Measurements from ENCODE around the gene MFAP3L. TPM values are rescaled to one million over a fixed set of nuclear protein-coding genes. Genes with fewer than 3 reads are reported as not detected.
A peak's percentile ranks its signal among the peaks of the same experiment; 100 is the strongest.

MFAP3L gene
- total RNA-seq, 1 experiment from 2014 or later, result 5.1 TPM

GRCh38 chr4:169975838-169976796, 50.1 kb downstream of the MFAP3L start:
- H3K9me3 ChIP-seq (ENCODE audit: control insufficient read depth, low read depth, low read length), result no peaks in the 10 kb centered on the region
- no peak overlapping the region for H3T11ph ChIP-seq (ENCODE audit: low read length)
- no peak overlapping the region for H2AK5ac ChIP-seq (ENCODE audit: insufficient read length, low read length)
- no peaks in the 10 kb centered on the region for H3K79me1 ChIP-seq (ENCODE audit: insufficient read depth, low read depth, low read length, poor library complexity, severe bottlenecking)
- no peak overlapping the region for H2AFZ ChIP-seq (ENCODE audit: low read length)
- H2BK5ac ChIP-seq (ENCODE audit: insufficient read length, low read length), result no peak overlapping the region
- H3K4me3 Mint-ChIP-seq, result no peak overlapping the region
- H2BK120ac ChIP-seq (ENCODE audit: low read depth, low read length, poor library complexity, severe bottlenecking), result no peak overlapping the region
- no peaks in the 10 kb centered on the region; the same call in 1 of the 2 replicates for H3K4me1 ChIP-seq (ENCODE audit: insufficient read depth, low read length)
- no peak overlapping the region for H2BK15ac ChIP-seq (ENCODE audit: low read depth, low read length)
- no peak overlapping the region for H3K18ac ChIP-seq (ENCODE audit: insufficient read length, low read depth, low read length)
- no peak overlapping the region for H3K4me2 ChIP-seq (ENCODE audit: insufficient read depth, insufficient read length, low read length)
- no peak overlapping the region for H2BK12ac ChIP-seq (ENCODE audit: insufficient read length, low read depth, low read length)
- H3K79me2 ChIP-seq (ENCODE audit: insufficient read depth, low read length), result no peaks in the 10 kb centered on the region
- H3K23me2 ChIP-seq (ENCODE audit: insufficient read length, low read depth, low read length, poor library complexity, severe bottlenecking), result no peaks in the 10 kb centered on the region
- H3K4me1 Mint-ChIP-seq, result peaks cover 20% of the 10 kb centered on the region in 2 experiments
- no peak overlapping the region for H3K27ac ChIP-seq (ENCODE audit: insufficient read length, low read depth, low read length)
- H3K27me3 ChIP-seq (ENCODE audit: insufficient read depth, low read length), result no peaks in the 10 kb centered on the region
- no peak overlapping the region for H3K56ac ChIP-seq (ENCODE audit: insufficient read length, low read depth, low read length)
- no peak for DNase-seq
- no peaks in the 10 kb centered on the region for H4K20me1 ChIP-seq (ENCODE audit: control insufficient read depth, insufficient read depth, insufficient read length)
- no peak overlapping the region for H3K9ac ChIP-seq (ENCODE audit: extremely low read depth, insufficient read length, low read length)
- no peak for TF ChIP-seq CTCF (conservative IDR thresholded peaks at IDR 0.05)
- H3K27ac Mint-ChIP-seq, result peak overlapping the region in 1 of 3 experiments; percentile 47; a peak in 2 of 7 replicates
- no peaks in the 10 kb centered on the region for H3K36me3 Mint-ChIP-seq (ENCODE audit: insufficient read depth in 1 of 3, low read depth in 3 of 3)
- no peak overlapping the region for H3K14ac ChIP-seq (ENCODE audit: insufficient read depth, low read length)
- no peak overlapping the region for H4K5ac ChIP-seq (ENCODE audit: insufficient read length, low read depth, low read length)
- H4K8ac ChIP-seq (replicated peaks; ENCODE audit: insufficient read length, low read depth, low read length), result no peak overlapping the region
- no peak overlapping the region for H2BK20ac ChIP-seq (ENCODE audit: low read depth, low read length, poor library complexity, severe bottlenecking)
- no peak overlapping the region for H3K4ac ChIP-seq (ENCODE audit: low read depth, low read length)
- WGBS (ENCODE audit: extremely low coverage, insufficient read length, low lambda C conversion rate), result no CpG with 5 or more reads among the region's 14 CpGs
- no peak overlapping the region for H3K23ac ChIP-seq (ENCODE audit: insufficient read length, low read depth, low read length)
- H3K27me3 Mint-ChIP-seq (ENCODE audit: low read depth), result no peaks in the 10 kb centered on the region
- H3K9me3 Mint-ChIP-seq, result no peaks in the 10 kb centered on the region
- no peak overlapping the region for H4K91ac ChIP-seq (ENCODE audit: insufficient read length, low read depth, low read length)

Measured in H9 (cell line).